K562 (cell line): Measurements from ENCODE around the gene SYT15B.
"Not testable (repeated sequence)": the region's sequence is repeated elsewhere in the genome, so short reads cannot be mapped to it uniquely, and the experiment has no call there.

Source experiments
- CHD2 ChIP-seq: IDR thresholded peaks from 2 replicates; pipeline ENCODE4 v1.6.1; 2011; ENCODE audit warnings: low read depth, low read length
- FOXP1 ChIP-seq: sonication (generic); formaldehyde crosslinking; IDR thresholded peaks from 2 replicates; pipeline ENCODE4 v1.8.0; 2022; ENCODE audit warnings: mild to moderate bottlenecking, missing genetic modification reagents
- MAX ChIP-seq: sonication (generic); formaldehyde crosslinking; IDR thresholded peaks from 2 replicates; pipeline ENCODE4 v1.9.0; 2022; ENCODE audit warnings: mild to moderate bottlenecking, missing genetic modification reagents
- SIN3A ChIP-seq, 2 experiments: fragments of 150-350 bp in 1 of 2; IDR thresholded peaks; 2 replicates each; pipeline ENCODE4 v1.6.1; 2011 to 2016; ENCODE audit warnings: borderline replicate concordance in 2 of 2, low read depth in 2 of 2, low read length in 2 of 2, mild to moderate bottlenecking in 2 of 2, moderate library complexity in 2 of 2; ENCODE audit not compliant: control insufficient read depth in 1 of 2
- SP1 ChIP-seq: sonication (generic); formaldehyde crosslinking; IDR thresholded peaks from 2 replicates; pipeline ENCODE4 v1.8.1; 2022; ENCODE audit warnings: mild to moderate bottlenecking, missing genetic modification reagents
- TAF9B ChIP-seq: fragments of 450-650 bp; IDR thresholded peaks from 2 replicates; pipeline ENCODE4 v1.6.1; 2018; ENCODE audit warnings: mild to moderate bottlenecking; ENCODE audit not compliant: partially characterized antibody
- ZBTB11 ChIP-seq, 3 experiments: fragments of 200-800 bp in 1 of 3; fragments of 250-450 bp in 1 of 3; fragments of 450-650 bp in 1 of 3; sonication (Bioruptor Pico) in 1 of 3; sonication (Bioruptor generic) in 1 of 3; formaldehyde crosslinking in 1 of 3; IDR thresholded peaks; 2 replicates each; pipeline versions ENCODE4 v1.6.1 to v1.8.0; 2016 to 2022; ENCODE audit warnings: mild to moderate bottlenecking in 2 of 3, missing genetic modification characterization in 2 of 3, missing compliant biosample characterization in 1 of 3, moderate library complexity in 1 of 3
- ZFP36 ChIP-seq: fragments of 150-350 bp; IDR thresholded peaks from 2 replicates; pipeline ENCODE4 v1.6.1; 2018; ENCODE audit warnings: low read length, low read depth; ENCODE audit not compliant: partially characterized antibody

DNA sequence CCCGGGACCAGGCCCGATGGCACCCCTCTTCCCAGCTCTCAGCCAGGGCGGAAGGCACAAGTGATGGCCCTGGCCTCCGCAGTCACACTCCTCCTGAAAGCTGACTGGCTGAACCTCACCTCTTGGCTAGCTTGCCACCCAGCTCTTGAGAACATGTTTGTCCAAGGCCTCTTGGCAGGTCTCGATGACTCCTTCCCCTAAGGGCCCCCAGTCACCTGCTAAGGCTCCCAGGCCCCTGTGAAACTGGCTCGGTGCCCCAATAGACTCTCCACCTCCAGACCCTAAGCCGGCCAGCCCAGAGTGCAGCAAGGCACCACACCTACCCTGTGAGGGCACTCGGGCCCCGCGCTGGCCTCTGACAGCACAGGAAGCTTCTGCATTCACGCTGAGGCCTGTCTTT lies 4.5 kb downstream of the SYT15B start:
- TF ChIP-seq TAF9B; ZFP36; SP1 (CRISPR knock-in tag); MAX; SIN3A (IDR thresholded peaks at IDR 0.05; ENCODE audit: borderline replicate concordance in 2 of 2, control insufficient read depth in 1 of 2, low read depth in 2 of 2, low read length in 2 of 2); CHD2; ZBTB11 (CRISPR knock-in tag; IDR thresholded peaks at IDR 0.05); FOXP1 (CRISPR knock-in tag): not testable (repeated sequence)
